Activated T-helper 17 cell treated with anti-CD3 and anti-CD28 coated beads, Interleukin-2, amount 50 U/mL, for 72 hours (primary cell): ENCODE data around the gene CD34. TPM values are rescaled to one million over a fixed set of nuclear protein-coding genes. Genes with fewer than 3 reads are reported as not detected.
A peak's percentile ranks its signal among the peaks of the same experiment; 100 is the strongest.

Source experiments
- ATAC-seq: fragments of 150-1000 bp; cut with Tn5 transposase; replicated peaks from 2 replicates; pipeline ENCODE4 v1.10.0; 2021; ENCODE audit warnings: mild to moderate bottlenecking, moderate library complexity
- H3K27ac Mint-ChIP-seq: one replicate; pipeline ENCODE4 v1.8.0; 2022; ENCODE audit warnings: mixed read lengths
- H3K27me3 Mint-ChIP-seq: one replicate; pipeline ENCODE4 v1.8.0; 2022; ENCODE audit warnings: mixed read lengths
- H3K36me3 Mint-ChIP-seq: one replicate; pipeline ENCODE4 v1.8.0; 2022; ENCODE audit warnings: low read depth, mild to moderate bottlenecking, mixed read lengths
- H3K4me1 Mint-ChIP-seq: one replicate; pipeline ENCODE4 v1.8.0; 2022; ENCODE audit warnings: mixed read lengths
- H3K4me3 Mint-ChIP-seq: one replicate; pipeline ENCODE4 v1.8.0; 2022; ENCODE audit warnings: mild to moderate bottlenecking, mixed read lengths
- H3K9me3 Mint-ChIP-seq: one replicate; pipeline ENCODE4 v1.8.0; 2022; ENCODE audit warnings: mixed read lengths
- total RNA-seq, 2 donors: library from RNA; stranded (reverse); gene quantifications; one replicate each; pipeline ENCODE4 v1.2.3, GENCODE V29; 2022

CD34 gene
- total RNA-seq, 2 donors from 2014 or later: 0.06 to 0.24 TPM

DNA sequence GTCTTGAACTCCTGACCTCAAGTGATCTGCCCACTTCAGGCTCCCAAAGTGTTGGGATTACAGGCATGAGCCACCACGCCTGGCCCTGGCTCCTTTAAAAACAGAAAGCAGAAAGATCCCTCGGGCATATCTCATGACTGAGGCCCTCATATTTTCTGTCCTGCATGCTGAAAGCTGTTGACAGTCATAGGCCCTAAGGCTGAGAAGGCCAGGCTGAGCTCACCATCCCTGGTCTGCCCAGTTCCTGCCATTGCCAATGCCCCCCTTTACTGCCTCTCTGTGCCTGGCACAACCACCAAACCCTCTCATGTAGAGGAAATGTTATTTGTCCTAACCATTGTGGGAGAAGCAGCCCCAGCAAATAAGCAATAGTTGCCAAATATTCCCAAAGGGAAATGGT, 12.7 kb downstream of the CD34 start:
- Mint-ChIP-seq H3K4me1 (no peaks in the 10 kb centered on the region), H3K9me3 (no peaks in the 10 kb centered on the region), H3K36me3 (no peaks in the 10 kb centered on the region), H3K27ac (no peak overlapping the region), H3K4me3 (no peak overlapping the region), H3K27me3 (no peaks in the 10 kb centered on the region)
- ATAC-seq: no peak

- Mint-ChIP-seq H3K4me3 (no peak overlapping the region), H3K36me3 (no peaks in the 10 kb centered on the region), H3K27me3 (peaks cover 4% of the 10 kb centered on the region), H3K9me3 (no peaks in the 10 kb centered on the region), H3K27ac (no peak overlapping the region), H3K4me1 (no peaks in the 10 kb centered on the region)
- ATAC-seq: no peak
Measured at GRCh38 chr1:207897188-207897587, 13.7 kb downstream of the CD34 start.

- H3K4me1 Mint-ChIP-seq: no peaks in the 10 kb centered on the region
- no peaks in the 10 kb centered on the region for H3K9me3 Mint-ChIP-seq
- H3K27ac Mint-ChIP-seq: no peak overlapping the region
- ATAC-seq: no peak
- no peaks in the 10 kb centered on the region for H3K36me3 Mint-ChIP-seq
- peaks cover 4% of the 10 kb centered on the region for H3K27me3 Mint-ChIP-seq
- H3K4me3 Mint-ChIP-seq: no peak overlapping the region
Measured at GRCh38 chr1:207896547-207896946, 14.4 kb downstream of the CD34 start.

GRCh38 chr1:207894704-207895103, 16.2 kb downstream of the CD34 start:
- H3K9me3 Mint-ChIP-seq: no peaks in the 10 kb centered on the region
- no peaks in the 10 kb centered on the region for H3K36me3 Mint-ChIP-seq
- H3K27me3 Mint-ChIP-seq: peaks cover 4% of the 10 kb centered on the region
- H3K27ac Mint-ChIP-seq: no peak overlapping the region
- no peaks in the 10 kb centered on the region for H3K4me1 Mint-ChIP-seq
- no peak for ATAC-seq
- no peak overlapping the region for H3K4me3 Mint-ChIP-seq

DNA sequence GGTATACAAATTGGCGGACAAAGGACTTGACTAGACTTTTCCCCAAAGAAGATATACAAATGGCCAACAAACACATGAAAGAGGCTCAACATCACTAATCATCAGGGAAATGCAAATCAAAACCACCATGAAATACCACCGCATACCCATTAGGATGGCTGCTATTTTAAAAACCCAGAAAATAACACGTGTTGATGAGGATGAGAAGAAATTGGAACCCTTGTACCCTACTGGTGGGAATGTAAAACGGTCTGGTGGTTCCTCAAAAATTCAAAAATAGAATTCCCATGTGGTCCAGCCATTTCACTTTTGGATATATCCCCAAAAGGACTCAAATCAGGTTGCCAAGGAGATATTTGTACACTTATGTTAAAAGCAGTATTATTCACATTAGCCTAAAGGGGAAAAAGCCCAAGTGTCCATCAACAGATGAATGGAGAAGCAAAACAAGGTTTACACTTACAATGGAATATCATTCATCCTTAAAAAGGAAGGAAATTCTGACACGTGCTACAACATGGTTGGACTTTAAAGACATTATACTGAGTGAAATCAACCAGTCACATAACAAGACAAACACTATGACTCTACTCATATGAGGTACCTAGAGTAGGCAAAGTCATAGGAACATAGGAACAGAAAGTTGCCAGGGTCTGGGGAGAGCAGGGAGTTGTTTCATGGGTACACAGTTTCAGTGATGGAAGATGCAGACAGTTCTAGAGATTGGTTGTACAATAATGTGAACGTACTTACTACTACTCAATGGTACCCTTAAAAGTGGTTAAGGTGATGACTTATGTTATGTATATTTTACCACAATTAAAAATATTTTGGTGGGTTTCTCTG, 17.0 kb downstream of the CD34 start:
- H3K27me3 Mint-ChIP-seq: peaks cover 4% of the 10 kb centered on the region
- no peak overlapping the region for H3K27ac Mint-ChIP-seq
- no peaks in the 10 kb centered on the region for H3K4me1 Mint-ChIP-seq
- no peaks in the 10 kb centered on the region for H3K36me3 Mint-ChIP-seq
- no peak for ATAC-seq
- H3K4me3 Mint-ChIP-seq: no peak overlapping the region
- H3K9me3 Mint-ChIP-seq: no peaks in the 10 kb centered on the region

GRCh38 chr1:207892764-207893163, 18.2 kb downstream of the CD34 start:
- Mint-ChIP-seq H3K4me3 (no peak overlapping the region), H3K9me3 (no peaks in the 10 kb centered on the region), H3K4me1 (no peaks in the 10 kb centered on the region), H3K27me3 (peaks cover 4% of the 10 kb centered on the region), H3K27ac (no peak overlapping the region), H3K36me3 (no peaks in the 10 kb centered on the region)
- no peak for ATAC-seq

DNA sequence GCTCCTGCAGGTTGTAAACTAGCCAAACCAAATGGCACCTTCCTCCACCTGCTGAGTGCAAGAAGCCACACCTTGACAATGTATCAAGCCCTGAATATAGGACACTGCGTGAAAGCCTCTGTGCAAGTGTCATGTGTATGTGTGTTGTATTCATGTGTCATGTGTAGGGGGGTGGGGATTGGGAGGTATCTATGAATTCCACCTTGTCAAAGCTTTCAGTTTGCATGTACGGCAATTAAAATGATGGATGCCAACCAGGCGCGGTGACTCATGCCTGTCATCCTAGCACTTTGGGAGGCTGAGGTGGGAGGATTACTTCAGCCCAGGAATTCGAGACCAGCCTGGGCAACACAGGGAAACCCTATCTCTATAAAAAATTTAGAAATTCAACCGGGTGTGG, 19.8 kb downstream of the CD34 start:
- no peak for ATAC-seq
- H3K9me3 Mint-ChIP-seq: no peaks in the 10 kb centered on the region
- H3K4me3 Mint-ChIP-seq: no peak overlapping the region
- no peak overlapping the region for H3K27ac Mint-ChIP-seq
- H3K4me1 Mint-ChIP-seq: no peaks in the 10 kb centered on the region
- H3K27me3 Mint-ChIP-seq: peaks cover 10% of the 10 kb centered on the region
- no peaks in the 10 kb centered on the region for H3K36me3 Mint-ChIP-seq

DNA sequence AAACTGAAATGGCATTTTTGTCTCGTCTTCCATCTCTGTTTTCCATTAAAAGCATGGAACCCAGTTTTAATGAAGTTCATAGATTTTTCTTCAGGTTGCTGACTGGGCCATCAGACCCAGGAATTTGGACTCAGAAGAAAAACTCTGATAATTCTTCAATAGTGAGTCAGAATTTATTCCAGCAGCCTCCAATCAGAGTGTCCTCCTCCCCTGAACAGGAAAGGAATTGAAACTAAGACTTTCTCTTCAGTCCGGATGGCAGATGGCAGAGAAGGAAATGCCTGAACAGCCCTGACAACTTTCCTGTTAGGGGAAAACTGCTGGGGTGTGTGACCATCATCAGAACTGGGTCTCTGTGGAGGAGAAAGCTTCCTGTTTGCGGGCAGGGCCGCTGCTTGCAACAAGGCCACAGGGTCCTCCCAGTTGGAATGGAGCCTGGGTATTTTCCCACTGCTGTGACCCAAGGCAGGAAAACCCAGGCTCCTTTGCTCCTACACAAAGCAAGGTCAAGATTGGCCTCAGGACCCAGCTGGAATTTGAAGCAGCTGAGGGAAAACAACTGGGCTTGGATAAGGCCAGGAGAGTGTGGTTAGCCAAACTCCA, 20.7 kb downstream of the CD34 start:
- no peak for ATAC-seq
- no peaks in the 10 kb centered on the region for H3K4me1 Mint-ChIP-seq
- H3K27me3 Mint-ChIP-seq: peaks cover 10% of the 10 kb centered on the region
- H3K27ac Mint-ChIP-seq: no peak overlapping the region
- no peak overlapping the region for H3K4me3 Mint-ChIP-seq
- no peaks in the 10 kb centered on the region for H3K36me3 Mint-ChIP-seq
- no peaks in the 10 kb centered on the region for H3K9me3 Mint-ChIP-seq

DNA sequence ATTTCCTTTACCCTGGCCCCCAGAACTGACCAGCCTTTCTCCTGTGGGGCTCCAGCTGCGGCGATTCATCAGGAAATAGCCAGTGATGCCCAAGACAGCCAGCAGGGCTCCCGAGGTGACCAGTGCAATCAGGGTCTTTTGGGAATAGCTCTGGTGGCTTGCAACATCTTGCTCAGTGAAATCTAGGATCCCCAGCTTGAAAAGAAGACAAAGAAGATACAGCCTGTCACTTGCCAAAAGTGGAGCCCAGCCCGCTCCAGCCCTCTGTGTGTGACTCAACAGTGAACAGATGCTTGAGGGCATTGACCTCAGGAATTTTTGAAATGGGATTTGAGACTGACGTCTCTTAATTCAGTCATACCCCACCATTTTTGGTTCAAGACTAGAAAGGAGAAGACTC, 22.3 kb downstream of the CD34 start:
- H3K27ac Mint-ChIP-seq: no peak overlapping the region
- no peak for ATAC-seq
- no peaks in the 10 kb centered on the region for H3K9me3 Mint-ChIP-seq
- no peaks in the 10 kb centered on the region for H3K36me3 Mint-ChIP-seq
- H3K4me1 Mint-ChIP-seq: peaks cover 13% of the 10 kb centered on the region
- H3K4me3 Mint-ChIP-seq: no peak overlapping the region
- peaks cover 10% of the 10 kb centered on the region for H3K27me3 Mint-ChIP-seq

GRCh38 chr1:207887542-207888201, 23.3 kb downstream of the CD34 start:
- Mint-ChIP-seq H3K4me1 (peaks cover 19% of the 10 kb centered on the region), H3K27ac (no peak overlapping the region), H3K9me3 (no peaks in the 10 kb centered on the region), H3K36me3 (no peaks in the 10 kb centered on the region), H3K4me3 (no peak overlapping the region), H3K27me3 (peaks cover 7% of the 10 kb centered on the region)
- ATAC-seq: no peak

DNA sequence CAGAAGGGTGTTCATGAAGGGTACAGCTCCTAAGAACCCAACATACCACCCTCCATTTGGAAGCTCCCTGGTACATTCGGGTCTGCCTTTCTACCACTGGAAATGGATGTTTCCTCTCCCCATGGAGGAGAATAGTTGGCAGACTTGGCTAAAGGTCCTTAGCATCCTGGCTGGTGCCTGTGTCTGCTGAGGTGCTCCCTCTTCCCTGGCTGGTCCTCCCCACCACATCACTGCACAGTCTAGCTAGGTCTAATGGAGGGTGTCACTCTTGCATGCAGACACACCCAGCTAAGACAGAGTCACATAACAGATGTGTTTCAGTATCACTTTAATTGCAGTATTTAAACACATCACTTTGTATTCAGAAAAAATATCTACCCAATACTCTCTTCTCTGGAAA, 24.7 kb downstream of the CD34 start:
- peaks cover 7% of the 10 kb centered on the region for H3K27me3 Mint-ChIP-seq
- no peaks in the 10 kb centered on the region for H3K36me3 Mint-ChIP-seq
- no peaks in the 10 kb centered on the region for H3K9me3 Mint-ChIP-seq
- H3K4me3 Mint-ChIP-seq: no peak overlapping the region
- peaks cover 22% of the 10 kb centered on the region for H3K4me1 Mint-ChIP-seq
- ATAC-seq: no peak
- peak overlapping the region; percentile 61 for H3K27ac Mint-ChIP-seq

DNA sequence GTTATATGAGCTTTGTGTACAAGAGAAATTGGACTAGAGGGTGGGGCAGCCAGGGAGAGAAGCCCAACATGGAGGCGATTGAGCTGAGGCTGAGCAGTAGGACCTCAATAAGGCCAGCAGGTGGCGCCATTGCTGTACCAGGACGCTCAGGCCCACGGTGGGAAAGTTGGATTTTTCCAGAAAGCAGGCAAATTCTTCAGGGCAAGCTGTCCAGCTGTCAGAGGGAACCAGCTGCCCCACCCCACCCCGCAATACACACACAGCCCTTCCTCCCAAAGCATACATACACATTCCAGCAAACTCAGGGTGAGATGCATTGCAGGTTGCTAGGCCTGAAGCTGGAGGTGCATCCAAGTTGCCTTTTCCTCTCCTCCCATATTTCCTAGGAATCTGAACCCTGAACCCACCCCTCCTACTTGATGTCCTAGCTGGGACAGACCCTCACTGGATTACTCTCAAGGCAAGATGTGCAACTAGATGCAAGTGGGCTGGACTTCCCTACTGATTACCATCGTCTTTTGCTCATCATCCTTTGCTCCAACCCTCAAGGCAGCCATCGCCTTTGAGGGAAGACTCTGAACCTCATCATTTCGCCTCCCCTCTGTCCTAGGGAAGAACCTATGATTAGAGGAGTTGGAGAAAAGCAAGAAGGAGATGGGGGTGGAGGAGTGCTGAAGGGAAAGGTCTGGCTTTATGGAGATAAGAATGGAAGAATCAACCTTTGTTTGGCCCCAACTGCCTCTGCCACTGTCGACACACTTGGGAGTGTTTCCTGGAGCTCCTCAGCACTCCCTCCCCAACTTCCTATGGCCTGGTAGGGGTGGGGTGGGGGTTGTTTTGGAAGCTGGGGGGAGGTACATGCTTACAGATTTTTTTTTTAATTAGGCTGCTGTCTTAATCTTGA, 25.5 kb downstream of the CD34 start:
- H3K27ac Mint-ChIP-seq: peak overlapping the region; percentile 78
- peak; percentile 66 for ATAC-seq
- no peaks in the 10 kb centered on the region for H3K9me3 Mint-ChIP-seq
- no peaks in the 10 kb centered on the region for H3K36me3 Mint-ChIP-seq
- H3K27me3 Mint-ChIP-seq: peaks cover 7% of the 10 kb centered on the region
- peak overlapping the region; percentile 82 for H3K4me3 Mint-ChIP-seq
- peaks cover 24% of the 10 kb centered on the region for H3K4me1 Mint-ChIP-seq

GRCh38 chr1:207884266-207885029, 26.5 kb downstream of the CD34 start:
- H3K4me1 Mint-ChIP-seq: peaks cover 27% of the 10 kb centered on the region
- H3K27ac Mint-ChIP-seq: peak overlapping the region; percentile 78

More at GRCh38 chr1:207884266-207885029, 26.5 kb downstream of the CD34 start:
- Mint-ChIP-seq H3K36me3 (no peaks in the 10 kb centered on the region), H3K27me3 (peaks cover 7% of the 10 kb centered on the region), H3K4me3 (peak overlapping the region; percentile 82), H3K9me3 (no peaks in the 10 kb centered on the region)
- no peak for ATAC-seq
